Skin of body (tissue), 2 donors: Measurements from ENCODE around the gene MYO7B. TPM values are rescaled to one million over a fixed set of nuclear protein-coding genes. Genes with fewer than 3 reads are reported as not detected.

Source experiments
- DNase-seq: peaks from one replicate; lab custom pipeline; 2025; lab: John Stamatoyannopoulos, UW
- total RNA-seq: library from RNA; depleted of rRNA; stranded (reverse); fragments of >200 nt; gene quantifications from one replicate; pipeline ENCODE4 v1.2.3, GENCODE V29; 2014

MYO7B gene
- total RNA-seq, 1 donor from 2014 or later, result 0.49 TPM

GRCh38 chr2:127572841-127573240, 37.4 kb downstream of the MYO7B start:
- no peak for DNase-seq

DNA sequence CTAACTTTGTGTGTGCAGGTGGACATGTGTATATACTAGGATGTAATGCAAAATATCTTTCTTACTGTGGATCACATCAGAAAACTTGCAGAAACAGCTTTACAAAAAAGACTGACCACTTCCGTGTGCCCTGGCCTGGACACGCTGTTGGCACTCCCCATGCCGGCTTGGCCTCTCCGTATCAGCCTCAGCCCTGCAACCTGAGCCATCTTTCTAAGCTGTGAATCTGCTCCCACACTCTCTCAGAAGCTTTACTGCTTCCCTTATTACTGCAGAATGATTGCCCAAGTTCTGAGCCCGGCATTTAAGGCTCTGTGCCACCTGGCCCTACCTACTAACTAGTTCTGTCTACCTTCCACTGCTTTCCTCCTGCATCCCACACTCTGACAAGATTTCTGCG, 37.8 kb downstream of the MYO7B start:
- no peak for DNase-seq

GRCh38 chr2:127573771-127574170, 38.3 kb downstream of the MYO7B start:
- no peak for DNase-seq

- DNase-seq, result no peak
Observed at GRCh38 chr2:127574656-127575055, 39.2 kb downstream of the MYO7B start.

GRCh38 chr2:127575185-127575765, 39.8 kb downstream of the MYO7B start:
- no peak for DNase-seq

- DNase-seq, result no peak
Observed at GRCh38 chr2:127575941-127576432, 40.5 kb downstream of the MYO7B start.

DNA sequence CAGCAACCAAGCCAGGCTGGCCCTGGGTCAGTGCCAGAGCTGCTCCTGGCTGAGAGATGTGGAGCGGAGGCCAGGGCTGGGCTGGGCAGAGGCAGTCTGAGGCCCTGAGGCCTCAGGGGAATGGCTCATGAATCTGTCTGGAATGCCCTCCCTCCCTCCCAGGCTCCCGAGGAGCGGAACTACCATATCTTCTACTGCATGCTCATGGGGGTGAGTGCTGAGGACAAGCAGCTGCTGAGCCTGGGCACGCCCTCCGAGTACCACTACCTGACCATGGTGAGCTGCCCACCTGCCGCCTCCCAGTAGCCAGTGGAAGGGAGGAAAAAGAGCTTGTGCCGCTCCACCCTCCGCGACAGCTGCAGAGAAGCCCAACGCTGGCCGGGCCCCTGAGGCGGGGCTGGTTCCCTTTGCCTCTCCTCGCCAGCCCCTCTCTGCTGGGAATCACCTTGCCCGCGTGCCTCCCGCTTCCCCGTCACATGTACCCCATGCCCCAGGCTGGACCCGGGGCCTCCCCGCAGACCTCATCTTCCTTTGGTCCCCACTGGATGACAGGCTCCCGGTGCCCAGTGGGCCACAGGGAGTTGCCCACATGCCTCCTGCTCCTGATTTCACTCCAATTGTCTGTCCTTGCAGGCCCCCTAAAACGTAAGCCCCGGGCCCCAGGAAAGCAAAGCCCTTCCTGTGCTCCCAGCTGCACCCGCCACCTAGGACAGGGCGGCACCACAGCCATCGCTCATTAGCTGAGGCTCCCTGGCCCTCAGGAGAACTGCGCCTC, 41.1 kb downstream of the MYO7B start:
- DNase-seq, result peak; percentile 21

- no peak for DNase-seq
Observed at GRCh38 chr2:127577208-127577475, 41.7 kb downstream of the MYO7B start.

GRCh38 chr2:127577503-127577902, 42.0 kb downstream of the MYO7B start:
- no peak for DNase-seq

GRCh38 chr2:127577973-127578372, 42.5 kb downstream of the MYO7B start:
- DNase-seq, result no peak

DNA sequence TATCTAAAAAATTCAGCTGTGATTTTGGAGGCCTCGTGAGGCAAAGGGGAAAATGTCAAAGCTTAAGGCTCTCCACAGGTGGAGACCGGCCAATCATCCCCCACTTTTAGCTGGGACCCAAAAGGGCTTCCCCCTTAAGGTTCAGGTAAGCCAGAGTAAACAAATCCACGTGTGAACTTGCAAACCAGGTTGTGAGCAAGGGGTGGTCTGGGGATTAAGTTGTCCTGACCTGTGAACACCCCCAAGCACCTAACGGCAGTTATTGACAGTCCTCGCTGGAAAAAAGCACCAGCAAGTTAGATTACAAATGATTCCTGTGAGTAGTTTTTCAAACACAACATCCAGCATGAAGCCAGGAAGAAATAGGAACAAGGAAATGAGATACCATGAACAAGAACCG, 42.9 kb downstream of the MYO7B start:
- no peak for DNase-seq

- no peak for DNase-seq
Observed at GRCh38 chr2:127579231-127579630, 43.7 kb downstream of the MYO7B start.

DNA sequence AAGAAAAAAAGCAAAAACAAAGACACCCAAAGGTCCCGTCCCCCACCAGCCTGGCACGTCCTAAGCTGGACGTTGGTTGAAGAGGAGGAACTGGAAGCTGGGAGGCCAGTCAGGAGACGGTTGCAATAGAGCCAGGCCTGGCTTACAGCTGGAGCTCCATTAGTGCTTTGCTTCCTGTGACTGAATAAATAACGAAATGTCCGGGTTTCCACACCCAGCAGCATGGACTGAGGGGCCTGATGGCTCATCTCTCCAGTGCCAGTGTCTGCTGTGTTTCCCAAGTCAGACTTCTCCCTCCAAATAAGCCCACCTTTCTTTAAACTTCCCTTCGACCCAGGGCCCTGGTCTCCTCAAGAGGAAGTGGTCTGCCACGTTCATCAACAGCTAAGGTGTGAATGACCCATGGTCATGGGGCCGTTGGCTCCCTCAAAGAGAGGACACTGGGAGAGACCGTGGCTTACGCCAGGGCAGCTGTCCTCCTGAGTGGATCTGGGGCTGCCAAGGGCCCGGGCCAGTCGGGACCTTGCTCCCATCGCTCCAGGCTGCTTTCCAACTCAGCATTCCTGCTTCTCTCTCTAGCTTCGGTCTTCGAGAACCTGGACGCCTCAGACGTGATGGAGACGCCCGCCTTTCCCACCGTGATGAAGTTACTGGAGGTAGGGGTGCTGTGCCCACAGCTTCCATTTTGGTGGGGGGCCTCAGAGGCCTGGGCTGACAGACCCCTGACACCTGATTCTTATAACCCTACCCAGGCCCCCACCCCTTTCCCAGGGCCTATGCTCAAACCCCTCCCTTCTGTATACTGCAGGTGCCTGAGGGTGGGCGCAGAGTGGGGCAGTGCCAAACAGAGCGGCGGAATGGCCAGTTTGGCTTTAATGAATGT, 44.9 kb downstream of the MYO7B start:
- no peak for DNase-seq

DNA sequence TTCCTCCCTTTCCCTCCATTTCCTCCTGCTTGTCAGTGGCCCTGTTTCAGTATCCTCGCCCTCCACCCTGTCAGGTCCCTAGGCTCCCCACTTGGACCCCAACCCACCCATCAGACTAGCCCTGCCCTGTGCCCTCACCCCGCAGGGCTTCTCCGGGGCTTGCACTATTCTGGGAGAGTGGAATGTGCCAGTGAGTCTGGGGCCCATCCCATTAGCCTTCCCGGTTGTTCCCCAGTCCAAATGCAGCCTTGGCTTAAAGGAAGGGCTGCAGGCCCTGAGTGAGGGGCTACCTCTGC, 45.5 kb downstream of the MYO7B start:
- DNase-seq, result no peak

DNA sequence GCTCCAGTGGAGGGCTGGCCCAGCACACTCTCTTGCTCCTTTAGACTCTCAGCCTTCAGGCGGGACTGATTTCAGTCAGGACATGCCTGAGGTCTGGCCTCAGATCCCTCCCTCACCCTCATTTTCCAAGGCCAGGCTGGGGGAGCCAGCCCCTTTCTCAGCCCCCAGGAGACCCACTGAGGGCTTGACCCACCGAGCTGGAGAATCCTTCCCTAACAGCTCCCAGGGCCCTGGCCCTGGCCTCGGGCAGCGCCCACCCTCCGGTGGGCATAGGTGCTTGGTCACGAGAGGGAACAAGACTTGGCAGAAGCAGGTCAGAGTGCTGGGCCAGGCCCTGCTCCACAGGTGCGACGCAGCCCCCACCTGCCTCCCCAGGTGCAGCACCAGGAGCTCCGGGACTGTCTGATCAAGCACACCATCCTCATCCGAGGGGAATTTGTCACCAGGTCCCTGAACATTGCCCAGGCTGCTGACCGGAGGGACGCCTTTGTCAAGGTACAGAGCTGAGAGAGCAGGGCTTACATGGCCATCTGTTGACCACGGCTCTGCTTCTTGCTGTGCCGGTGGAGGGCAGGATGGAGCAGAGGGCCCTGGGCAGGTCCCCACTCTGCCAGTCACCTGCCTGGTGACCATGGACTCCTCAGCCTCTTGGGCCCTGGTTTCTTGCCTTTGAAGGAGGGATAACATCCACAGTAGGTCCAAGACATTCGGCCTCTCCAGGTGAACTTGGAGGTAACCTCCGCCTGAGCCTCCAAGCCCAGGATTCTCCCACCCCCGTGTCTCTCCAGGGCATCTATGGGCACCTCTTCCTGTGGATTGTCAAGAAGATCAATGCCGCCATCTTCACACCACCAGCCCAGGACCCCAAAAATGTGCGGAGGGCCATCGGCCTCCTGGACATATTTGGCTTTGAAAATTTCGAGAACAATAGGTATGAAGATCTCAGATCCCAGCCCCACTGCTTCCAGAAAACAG, 46.3 kb downstream of the MYO7B start:
- no peak for DNase-seq

GRCh38 chr2:127582863-127583861, 47.7 kb downstream of the MYO7B start:
- no peak for DNase-seq

- no peak for DNase-seq
Observed at GRCh38 chr2:127584047-127584446, 48.6 kb downstream of the MYO7B start.

DNA sequence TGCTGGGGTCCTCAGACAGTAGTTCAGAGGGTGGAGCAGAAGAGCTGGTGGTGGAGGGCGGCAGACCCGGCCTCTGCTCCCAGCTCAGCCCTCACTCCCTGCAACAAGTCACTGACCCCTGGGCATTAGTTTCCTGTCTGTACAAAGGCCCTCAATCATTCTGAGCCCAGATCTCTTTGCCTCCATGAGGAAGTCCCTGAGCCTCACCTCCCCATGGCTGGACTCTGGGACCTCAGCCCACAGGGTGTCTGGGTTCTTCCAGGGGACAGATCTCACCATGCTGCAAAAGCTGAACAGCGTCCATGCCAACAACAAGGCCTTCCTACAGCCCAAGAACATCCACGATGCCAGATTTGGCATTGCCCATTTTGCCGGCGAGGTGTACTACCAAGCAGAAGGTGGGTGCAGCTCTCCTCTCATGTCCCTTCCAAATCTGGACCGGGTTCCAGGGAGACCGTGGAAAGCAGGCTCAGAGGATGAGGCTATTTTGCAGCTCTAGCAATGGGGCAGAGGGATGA, 49.1 kb downstream of the MYO7B start:
- DNase-seq, result no peak

DNA sequence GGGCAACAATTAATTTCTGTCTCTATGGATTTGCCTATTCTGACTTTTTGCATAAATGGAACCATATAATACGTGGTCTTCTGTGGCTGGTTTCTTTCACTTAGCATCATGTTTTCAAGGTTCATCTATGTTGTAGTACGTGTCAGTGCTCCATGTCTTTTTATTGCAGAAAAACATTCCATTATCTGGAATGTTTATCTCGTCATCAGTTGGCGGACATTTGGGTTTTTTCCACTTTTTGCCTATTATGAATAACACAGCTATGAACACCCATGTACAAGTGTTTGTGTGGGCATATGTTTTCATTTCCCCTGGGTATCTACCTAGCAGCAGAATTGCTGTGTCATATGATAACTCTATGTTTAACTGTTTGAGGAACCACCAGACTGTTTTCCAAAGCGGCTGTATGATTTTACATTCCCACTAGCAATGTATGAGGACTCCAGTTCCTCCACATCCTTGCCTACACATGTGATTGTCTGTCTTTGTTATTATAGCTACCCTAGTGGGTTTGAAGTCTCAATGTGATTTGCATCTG, 49.9 kb downstream of the MYO7B start:
- DNase-seq, result no peak

GRCh38 chr2:127586136-127586535, 50.7 kb downstream of the MYO7B start:
- no peak for DNase-seq
